Measurements from ENCODE around the gene CD83. TPM values are rescaled to one million over a fixed set of nuclear protein-coding genes. Genes with fewer than 3 reads are reported as not detected.
A peak's percentile ranks its signal among the peaks of the same experiment; 100 is the strongest.

Gene CD83
- total and polyA plus RNA-seq, 9 of the 15 experiments (the other 6 are each of a cell fraction or from before 2014, with no cell fraction given), result 2.5 to 4.1 (median 3.4) TPM

GRCh38 chr6:14134211-14134910, 16.8 kb downstream of the CD83 start:
- CTCF ChIA-PET (ENCODE audit: low intra/inter-chr PET ratio), result no interaction called here
- no peak overlapping the region for H3K4me2 ChIP-seq (ENCODE audit: insufficient read depth, low read length)
- no peak overlapping the region for H3K27ac ChIP-seq (ENCODE audit: extremely low read depth, low read depth, low read length)
- no peak for FAIRE-seq
- BruUV-seq (replicated peaks), result no TSS peak
- H2AFZ ChIP-seq (ENCODE audit: low read depth, low read length), result no peak overlapping the region
- no peak overlapping the region for H3K4me3 ChIP-seq
- no peak for DNase-seq (ENCODE audit: extremely low read depth in 1 of 4, low spot score in 3 of 4)
- 33% methylated on average over 4 of the region's 4 CpGs for WGBS (ENCODE audit: insufficient coverage, low coverage, missing lambda C conversion rate)
- no peak for ATAC-seq
- no peaks in the 10 kb centered on the region for H3K9me1 ChIP-seq (ENCODE audit: control insufficient read depth, insufficient read depth, low read length)
- in situ Hi-C loops (cut with MboI), result no loop called here
- H4K20me1 ChIP-seq (replicated peaks; ENCODE audit: control insufficient read depth, insufficient read depth, low read length), result no peaks in the 10 kb centered on the region
- no peaks in the 10 kb centered on the region for H3K36me3 ChIP-seq (ENCODE audit: control insufficient read depth, insufficient read depth, low read length)
- no peaks in the 10 kb centered on the region for H3K79me2 ChIP-seq (ENCODE audit: control insufficient read depth, insufficient read depth, low read length)
- no peak overlapping the region for H3K9ac ChIP-seq (ENCODE audit: insufficient read depth in 1 of 2, low read depth in 2 of 2, low read length in 2 of 2)
- H3K27me3 ChIP-seq (ENCODE audit: control insufficient read depth in 2 of 2, insufficient read depth in 2 of 2, low read length in 2 of 2), result no peaks in the 10 kb centered on the region
- peaks cover 4 to 20% of the 10 kb centered on the region in 2 experiments; a peak in 4 of 5 replicates for H3K4me1 ChIP-seq (replicated peaks in 1 of 2; ENCODE audit: control insufficient read depth in 2 of 2, insufficient read depth in 2 of 2, low read length in 2 of 2)
- intact Hi-C loops (cut with micrococcal nuclease), result no loop called here
- TF ChIP-seq ZBTB9 (CRISPR knock-in tag; IDR thresholded peaks at IDR 0.05) (no peak), ZNF316 (IDR thresholded peaks at IDR 0.05) (peak; percentile 73), CBX3 (IDR thresholded peaks at IDR 0.05; ENCODE audit: borderline replicate concordance in 1 of 2, low read length in 2 of 2) (0 out of 3 replicates have a peak, but pooled peaks of 1 of the 2 experiments have one; percentile 21), TRIM24 (IDR thresholded peaks at IDR 0.05) (peak; percentile 17 to 58; a peak in 1 of 4 replicates)
- H3K9me3 ChIP-seq (replicated peaks; ENCODE audit: control insufficient read depth, insufficient read depth, low read depth, low read length), result 0 out of 2 replicates have a peak, but pooled peaks cover 2% of the 10 kb centered on the region
- POLR2A ChIA-PET, result interaction anchor here (1.9 kb wide), 1 partner anchor 9 kb away, joined by 7 read pairs; no protein-coding TSS in a partner anchor

Data from K562 (cell line).